Right kidney (tissue), 1 donor: ENCODE data around the gene SGTA.
A peak's percentile ranks its signal among the peaks of the same experiment; 100 is the strongest.
"Not testable (repeated sequence)": the region's sequence is repeated elsewhere in the genome, so short reads cannot be mapped to it uniquely, and the experiment has no call there.

Experiments used
- DNase-seq: peaks from one replicate; pipeline ENCODE4 v3.0.0-alpha.2; 2016

Gene SGTA

DNA sequence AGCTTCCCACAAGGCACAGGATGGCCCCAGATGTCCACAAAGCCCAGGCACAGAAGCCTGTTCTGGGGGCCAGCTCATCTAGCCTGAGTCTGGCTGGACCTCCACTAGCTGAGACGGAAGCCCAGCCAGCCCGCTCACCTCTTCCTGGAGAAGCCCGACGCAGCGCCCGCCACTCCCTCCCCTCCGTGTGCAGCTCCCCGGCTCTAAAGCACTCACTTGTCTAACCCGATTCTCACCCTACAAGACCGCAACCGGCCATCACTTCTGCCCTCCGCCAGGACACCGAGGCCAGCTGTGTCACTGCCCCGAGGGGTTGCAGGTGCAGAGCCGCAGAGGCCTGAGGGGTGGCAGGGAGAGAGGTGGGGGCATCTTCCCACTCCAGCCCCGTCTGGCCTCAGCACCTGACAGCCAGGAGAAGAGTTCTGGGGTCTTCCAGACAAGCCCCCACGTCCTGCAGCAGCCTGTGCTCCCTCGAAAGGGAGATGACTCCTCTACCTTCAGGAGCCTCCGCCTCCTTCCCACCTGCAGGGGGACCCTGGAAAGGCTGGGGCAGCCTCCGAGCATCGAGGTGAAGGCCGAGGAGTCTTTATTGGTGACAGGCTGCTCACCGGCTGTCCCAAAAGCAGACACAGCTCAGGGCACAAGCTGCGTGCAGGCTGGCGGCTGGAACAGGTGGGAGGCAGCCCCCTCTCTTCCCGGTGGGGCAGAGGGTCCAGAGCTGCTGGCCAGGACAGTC lies 56.0 kb downstream of the SGTA start:
- no peak for DNase-seq

- no peak for DNase-seq
Measured at GRCh38 chr19:2726160-2726855, 56.8 kb downstream of the SGTA start.

DNA sequence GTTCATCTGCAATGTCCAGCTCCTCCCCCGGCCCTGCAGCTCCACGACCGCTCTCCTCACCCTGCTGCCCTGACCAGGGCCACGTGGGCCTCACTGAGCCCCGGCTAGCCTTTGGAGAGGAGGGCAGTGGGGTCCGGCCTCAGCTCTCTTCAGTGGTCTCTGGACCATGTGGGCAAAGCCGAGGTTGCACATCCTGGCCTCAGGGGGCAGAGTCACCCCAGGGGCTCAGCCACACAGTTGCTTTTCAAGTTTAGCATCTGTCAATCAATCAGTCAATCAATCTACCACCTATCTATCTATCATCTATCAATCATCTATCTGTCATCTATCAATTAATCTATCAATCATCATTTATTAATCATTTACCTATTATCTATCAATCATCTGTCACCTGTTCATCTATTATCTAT lies 58.9 kb downstream of the SGTA start:
- DNase-seq: no peak

GRCh38 chr19:2723747-2724146 lies 59.3 kb downstream of the SGTA start:
- DNase-seq: no peak

- DNase-seq: no peak
Measured at GRCh38 chr19:2723345-2723715, 59.7 kb downstream of the SGTA start.

GRCh38 chr19:2722541-2723344 lies 60.3 kb downstream of the SGTA start:
- peak; percentile 34 for DNase-seq

DNA sequence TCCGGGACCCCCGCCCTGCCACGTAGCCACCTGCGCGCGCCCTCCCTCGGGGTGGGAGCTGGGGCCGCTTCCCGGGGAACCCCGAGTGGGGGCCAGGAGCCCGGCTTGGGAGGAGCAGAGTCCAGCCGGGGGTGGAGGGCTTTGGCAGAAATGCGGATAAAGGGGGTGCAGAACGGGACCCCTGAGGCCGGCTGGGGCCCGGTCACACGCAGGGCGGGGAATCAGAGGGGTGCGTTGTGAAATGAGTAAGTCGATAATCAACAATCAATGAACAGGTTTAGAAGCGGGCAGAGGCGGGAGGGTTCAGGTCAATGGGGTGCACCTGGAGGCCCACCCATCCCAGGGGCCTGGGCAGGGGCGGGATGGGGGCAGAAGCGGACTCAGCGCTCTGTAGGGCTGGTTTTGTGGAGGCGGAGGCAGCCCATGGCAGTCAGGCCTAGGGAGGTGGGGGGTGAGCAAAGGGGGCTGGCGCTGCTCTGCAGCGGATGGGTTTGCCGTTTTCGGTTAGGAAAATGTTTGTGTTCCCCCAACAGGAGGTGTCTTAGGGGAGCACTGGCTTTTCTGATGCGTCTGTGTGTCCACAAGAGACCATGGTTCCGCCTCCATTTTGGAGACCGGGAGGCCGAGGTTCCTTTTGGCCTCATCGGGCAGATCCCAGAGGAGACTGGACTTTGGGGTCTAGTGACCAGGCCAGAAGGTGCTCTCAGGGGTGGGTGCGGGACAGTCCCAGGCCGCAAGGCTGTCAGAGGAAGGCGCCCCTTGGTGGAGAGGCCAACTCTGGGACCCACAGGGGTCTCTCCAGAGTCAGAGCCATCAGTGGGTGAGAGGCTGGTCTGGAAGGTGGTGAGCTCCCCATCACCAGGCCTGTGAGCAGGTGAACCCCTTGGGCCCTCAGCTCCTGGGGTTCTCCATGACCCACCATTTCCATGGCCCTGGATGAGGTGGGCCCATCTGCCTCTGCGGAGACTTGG lies 61.2 kb downstream of the SGTA start:
- no peak for DNase-seq

DNA sequence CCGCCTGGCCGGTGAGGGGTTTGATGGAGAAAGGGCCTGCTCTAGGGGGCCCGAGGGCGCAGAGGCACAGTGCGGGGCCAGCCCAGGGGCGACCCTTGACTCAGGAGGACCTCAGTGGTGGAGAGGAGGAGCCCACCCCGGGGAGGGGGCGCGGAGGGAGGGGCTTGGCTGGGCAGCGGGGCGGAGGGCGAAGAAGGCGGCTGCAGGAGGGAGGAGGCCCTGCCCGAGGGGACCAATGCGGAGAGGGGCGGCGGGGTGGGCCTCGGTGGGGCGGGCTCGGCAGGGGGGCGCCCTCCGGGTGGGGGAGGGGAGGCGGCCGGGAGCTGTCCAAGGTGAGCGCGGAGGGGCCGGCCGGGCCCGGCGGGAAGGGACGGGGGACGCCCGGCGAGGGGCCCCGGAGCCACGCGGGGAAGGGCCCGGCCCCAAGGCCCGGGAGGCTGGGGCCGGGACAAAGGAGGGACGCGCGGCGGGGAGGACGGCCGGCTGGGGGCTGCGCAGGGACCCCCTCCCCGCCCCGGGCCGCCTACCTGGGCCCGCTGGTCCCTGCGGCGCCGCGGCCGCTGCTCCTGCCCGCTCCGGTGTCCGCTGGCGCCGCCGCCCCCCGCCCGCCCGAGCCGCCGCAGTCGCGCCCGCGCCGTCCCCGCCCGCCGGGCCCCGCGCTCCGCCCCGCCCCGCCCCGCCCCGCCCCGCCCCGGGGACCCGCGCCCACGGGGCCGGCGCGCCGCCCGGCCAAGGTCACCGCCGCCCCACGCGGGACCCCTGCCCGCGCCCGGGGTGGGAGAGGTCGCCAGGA lies 62.1 kb downstream of the SGTA start, which contains the start of gene DIRAS1:
Gene DIRAS1, minus strand, starts transcription at position 596 of the 793 bp plus-strand sequence. CDS start 3,566 bp downstream, outside the sequence.
- no peak for DNase-seq

DNA sequence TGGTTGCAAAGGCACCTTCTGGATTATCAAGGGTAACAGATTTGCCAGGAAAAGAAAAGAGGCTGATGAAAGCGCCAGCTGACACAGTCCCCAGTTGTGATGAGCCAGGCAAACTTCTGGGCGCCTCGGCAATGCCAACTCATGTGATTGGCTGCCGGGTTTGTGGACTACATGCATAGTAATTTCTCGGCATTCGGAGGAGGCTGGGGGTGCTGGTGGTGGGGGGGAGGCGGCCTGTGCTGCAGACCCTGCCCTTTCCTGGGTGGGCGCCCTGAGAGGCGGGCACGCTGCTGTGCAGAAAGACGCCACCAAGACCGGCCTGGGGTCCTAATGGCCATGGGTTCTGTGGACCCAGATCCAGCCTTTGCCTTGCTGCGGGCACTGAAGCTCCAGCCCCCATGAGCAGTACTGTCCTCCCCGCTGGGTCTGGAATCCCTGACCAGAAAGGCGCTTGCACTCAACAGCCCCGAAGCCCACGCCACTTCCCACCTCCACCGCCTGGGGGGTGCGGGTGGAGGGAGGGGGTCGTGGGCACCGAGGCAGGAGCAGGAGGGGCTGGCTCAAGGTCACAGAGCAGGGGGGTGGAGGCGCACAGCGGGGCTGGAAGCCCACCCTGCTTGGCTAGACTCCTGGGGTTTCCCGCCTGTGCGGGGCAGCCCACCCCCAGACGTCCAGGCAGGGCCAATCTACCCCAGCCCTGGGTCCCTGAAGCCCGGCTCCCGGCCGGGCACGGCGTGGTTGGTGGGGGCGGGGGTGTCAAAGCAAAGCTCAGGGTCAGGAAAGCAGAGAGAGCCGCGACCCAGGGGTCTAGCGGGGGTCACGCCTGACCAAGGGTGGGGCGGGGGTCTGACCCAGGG lies 62.9 kb downstream of the SGTA start:
- DNase-seq: no peak

GRCh38 chr19:2719232-2719735 lies 63.8 kb downstream of the SGTA start:
- DNase-seq: no peak

DNA sequence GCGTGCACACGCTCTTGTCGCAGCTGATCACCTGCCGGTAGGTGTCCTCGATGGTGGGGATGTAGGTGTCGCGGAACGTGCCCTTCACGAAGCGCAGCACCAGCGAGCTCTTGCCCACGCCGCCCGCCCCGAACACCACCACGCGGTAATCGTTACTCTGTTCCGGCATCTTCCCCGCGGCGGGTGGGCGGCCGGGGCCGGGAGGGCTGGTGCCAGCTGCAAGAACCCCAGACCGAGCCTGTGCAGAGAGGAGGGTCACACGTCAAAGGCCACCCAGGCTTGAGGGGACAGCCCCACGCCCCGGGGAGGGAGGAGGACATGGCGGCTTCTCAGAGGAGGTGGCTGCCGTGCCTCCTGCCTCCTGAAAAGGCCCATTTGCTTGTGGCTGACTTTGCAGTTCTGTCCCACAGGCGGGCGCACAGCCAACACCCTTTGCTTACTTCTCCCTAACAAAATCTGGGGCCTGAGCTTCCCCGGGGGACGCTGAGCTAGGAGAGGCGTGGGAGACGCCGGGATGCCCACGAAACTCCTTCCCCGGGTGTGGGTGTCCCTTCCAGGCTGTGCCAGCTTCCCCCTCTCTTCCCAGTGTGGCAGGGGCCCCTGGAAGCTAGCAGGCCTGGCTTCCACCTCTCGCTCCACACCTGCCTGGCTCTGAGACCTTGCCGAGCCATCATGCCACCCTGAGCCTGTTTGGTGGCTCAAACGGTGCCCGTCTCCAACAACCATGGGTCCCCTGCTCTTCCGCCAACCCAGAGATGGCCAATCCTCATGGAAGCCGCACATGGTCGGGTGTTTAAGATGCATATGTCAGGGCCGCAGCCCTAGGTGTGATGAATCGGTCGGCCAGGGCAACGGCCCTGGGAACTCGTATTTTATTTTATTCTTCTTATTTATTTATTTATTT lies 65.2 kb downstream of the SGTA start:
- DNase-seq: no peak

DNA sequence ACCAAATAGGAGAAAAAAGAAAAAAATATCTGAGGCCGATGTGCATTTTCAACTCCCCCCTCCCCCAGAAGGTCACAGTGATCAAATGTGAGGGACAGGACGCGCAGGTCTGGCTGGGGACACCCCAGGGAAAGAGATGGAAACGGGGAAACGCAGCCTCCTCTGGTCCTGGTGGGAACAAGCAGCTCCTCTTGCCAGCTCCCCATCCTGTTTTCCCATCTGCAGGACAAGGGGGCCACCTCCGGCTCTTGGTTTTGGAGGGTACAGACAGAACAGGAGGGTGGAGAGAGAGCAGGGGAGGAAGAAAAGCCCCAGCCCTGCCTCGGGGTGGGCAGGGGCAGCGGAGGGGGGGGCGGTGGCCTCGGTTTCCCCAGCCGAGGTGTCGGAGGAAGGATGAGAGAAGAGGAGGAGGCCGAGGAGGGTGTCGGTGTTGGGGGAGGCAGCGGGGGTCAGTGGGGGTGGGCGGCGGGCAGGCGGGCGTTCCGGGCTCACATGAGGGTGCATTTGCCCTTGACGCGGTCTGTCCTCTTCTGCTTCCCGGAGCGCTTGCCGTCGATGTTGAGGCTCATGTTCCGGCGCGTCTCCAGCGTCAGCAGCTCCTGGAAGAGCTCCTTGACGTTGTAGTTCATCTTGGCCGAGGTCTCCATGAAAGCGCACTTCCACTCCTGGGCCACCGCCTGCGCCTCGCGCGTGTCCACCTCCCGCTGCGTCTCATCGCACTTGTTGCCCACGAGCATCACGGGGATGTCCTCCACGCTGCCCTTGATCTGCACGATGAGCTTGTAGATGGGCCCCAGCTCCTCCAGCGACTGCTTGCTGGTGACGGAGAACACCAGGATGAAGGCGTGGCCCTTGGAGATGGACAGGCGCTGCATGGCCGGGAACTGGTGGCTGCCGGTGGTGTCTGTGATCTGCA lies 66.1 kb downstream of the SGTA start:
- DNase-seq: no peak

DNA sequence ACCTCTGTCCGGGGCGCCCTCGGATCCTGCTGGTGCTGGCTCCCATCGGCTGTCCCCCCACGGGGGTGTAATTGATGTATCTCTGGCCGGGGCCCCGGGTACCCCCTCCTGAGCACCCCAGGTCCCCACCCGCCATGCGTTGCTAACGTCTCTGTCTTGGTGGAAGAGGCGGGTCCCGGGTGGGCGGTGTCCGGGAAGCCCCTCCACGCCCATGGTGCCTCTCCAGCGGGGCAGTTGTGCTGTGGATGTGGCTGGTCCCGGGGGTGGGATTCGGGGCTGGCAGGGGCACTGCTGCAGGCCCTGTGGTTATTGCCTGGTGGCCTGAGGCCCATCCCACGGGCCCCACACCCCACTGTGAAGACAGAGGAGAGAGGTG lies 66.8 kb downstream of the SGTA start:
- no peak for DNase-seq

GRCh38 chr19:2715470-2716274 lies 67.4 kb downstream of the SGTA start:
- DNase-seq: no peak

DNA sequence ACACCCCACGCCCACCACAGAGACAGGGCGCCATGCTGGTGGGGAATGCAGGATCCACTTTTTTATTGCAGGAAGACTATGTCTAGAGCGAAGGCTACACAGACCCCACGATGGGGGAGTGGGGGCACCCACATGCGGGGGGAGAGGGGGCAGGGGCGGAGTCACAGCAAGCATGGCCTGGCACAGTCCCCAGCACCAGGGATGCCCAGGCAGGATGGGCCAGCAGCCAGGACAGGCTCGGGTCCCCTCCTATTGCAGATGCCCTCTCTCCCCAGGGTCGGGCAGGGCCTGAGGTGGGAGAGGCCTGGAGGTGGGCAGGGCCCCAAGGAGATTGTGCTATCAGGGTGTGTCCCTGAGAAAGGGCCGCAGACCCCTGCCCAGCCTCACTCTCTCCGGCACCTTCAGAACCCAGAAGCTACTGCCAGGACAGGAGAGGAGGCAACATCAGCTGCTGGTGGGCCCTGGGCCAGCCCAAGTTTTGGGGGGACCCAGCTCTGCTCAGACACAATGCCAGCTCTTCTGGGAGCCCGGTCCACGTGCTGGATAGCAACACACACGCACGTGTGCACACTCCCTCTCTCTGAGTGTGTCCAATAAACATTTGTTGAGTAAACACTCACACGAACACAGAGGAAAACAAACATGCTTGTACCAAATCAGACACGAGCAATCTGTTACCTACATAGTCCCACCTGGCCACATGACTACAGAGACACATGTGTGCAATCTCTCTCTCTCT lies 68.4 kb downstream of the SGTA start:
- no peak for DNase-seq

- not testable (repeated sequence) for DNase-seq
Measured at GRCh38 chr19:2714102-2714501, 69.0 kb downstream of the SGTA start.
